ENCODE results near the gene PFKL. TPM values are rescaled to one million over a fixed set of nuclear protein-coding genes. Genes with fewer than 3 reads are reported as not detected.

PFKL gene
- total and polyA plus RNA-seq, 2 of the 8 experiments (the other 6 are each of a cell fraction or from before 2014, with no cell fraction given), result 80.2 to 82.3 TPM

- no peak for TF ChIP-seq SIN3A (conservative IDR thresholded peaks at IDR 0.05 in 1 of 2, IDR thresholded peaks at IDR 0.05 in 1 of 2; ENCODE audit: low read depth in 1 of 2, low read length in 2 of 2)
- TF ChIP-seq GABPA (IDR thresholded peaks at IDR 0.05; ENCODE audit: borderline replicate concordance, insufficient read depth, low read length), result no peak
- TF ChIP-seq CBX8 (IDR thresholded peaks at IDR 0.05; ENCODE audit: borderline replicate concordance, low read depth, low read length), result no peak
- TF ChIP-seq USF2 (IDR thresholded peaks at IDR 0.05; ENCODE audit: low read length), result no peak
- TF ChIP-seq BRCA1 (IDR thresholded peaks at IDR 0.05; ENCODE audit: low read depth, low read length), result no peak
Observed at GRCh38 chr21:44273046-44273445, 26.8 kb upstream of the PFKL start (continued).

Data from H1 (cell line).